Uterus (tissue), 4 donors: ENCODE measurements around the gene ADAMTS17. TPM values are rescaled to one million over a fixed set of nuclear protein-coding genes. Genes with fewer than 3 reads are reported as not detected.

Source experiments
- DNase-seq, 2 donors: peaks; one replicate each; pipeline ENCODE4 v3.0.0-alpha.2; 2019 to 2020
- H3K27ac ChIP-seq, 2 donors: fragments of 200-600 bp; sonication (generic); 1 replicate in 1 of 2; 2 replicates in 1 of 2; pipeline ENCODE4 v1.5.1; 2016 to 2018
- H3K27me3 ChIP-seq, 2 donors: fragments of 200-600 bp; sonication (generic); one replicate each; pipeline ENCODE4 v1.5.1; 2018 to 2019; ENCODE audit warnings: control low read depth in 1 of 2
- H3K36me3 ChIP-seq, 2 donors: fragments of 200-600 bp; sonication (generic); one replicate each; pipeline ENCODE4 v1.5.1; 2019; ENCODE audit warnings: control low read depth in 1 of 2
- H3K4me1 ChIP-seq, 2 donors: fragments of 200-600 bp; sonication (generic); one replicate each; pipeline ENCODE4 v1.5.1; 2018 to 2019; ENCODE audit warnings: control low read depth in 1 of 2
- H3K4me3 ChIP-seq, 2 donors: fragments of 200-600 bp; sonication (generic); 1 replicate in 1 of 2; 2 replicates in 1 of 2; pipeline ENCODE4 v1.5.1; 2018 to 2019; ENCODE audit warnings: mild to moderate bottlenecking in 1 of 2
- H3K9me3 ChIP-seq, 2 donors: fragments of 200-600 bp; sonication (generic); one replicate each; pipeline ENCODE4 v1.5.1; 2019; ENCODE audit warnings: control low read depth in 1 of 2
- CTCF ChIP-seq, 4 experiments: fragments of 200-600 bp in 2 of 4; fragments of 450-650 bp in 2 of 4; sonication (generic) in 2 of 4; IDR thresholded peaks; one replicate each; pipeline ENCODE4 v1.5.1; 2016 to 2019; ENCODE audit warnings: antibody characterized with exemption in 4 of 4, mild to moderate bottlenecking in 2 of 4, moderate library complexity in 1 of 4
- POLR2A ChIP-seq, 2 donors: fragments of 450-650 bp; IDR thresholded peaks; one replicate each; pipeline ENCODE4 v1.6.1; 2016; ENCODE audit warnings: antibody characterized with exemption in 2 of 2, mild to moderate bottlenecking in 1 of 2, moderate library complexity in 1 of 2
- intact Hi-C: fragments of 100-400 bp; cut with DNase I; formaldehyde crosslinking; loops from one replicate; pipeline ENCODE4 v1.15.1; 2023; ENCODE audit warnings: low total_unique reads
- total RNA-seq, 4 donors: library from RNA; depleted of rRNA in 3 of 4; stranded (reverse); fragments of >200 nt in 3 of 4; gene quantifications; one replicate each; pipeline versions ENCODE4 v1.1.0 to v1.2.4, GENCODE V29; 2014 to 2023
- donor health status: DM: yes; HTN: yes; CAD: no.

ADAMTS17 gene
- total RNA-seq, 4 donors from 2014 or later = 3.1 to 17.1 (median 8.1) TPM; not detected in 1

GRCh38 chr15:99954361-99955180 lies 387.2 kb downstream of the ADAMTS17 start:
- Histone ChIP-seq H3K4me3 (no peak overlapping the region), H3K9me3 (peaks cover 0 to 4% of the 10 kb centered on the region in 2 donors), H3K27me3 (no peaks in the 10 kb centered on the region), H3K27ac (no peak overlapping the region), H3K36me3 (no peaks in the 10 kb centered on the region), H3K4me1 (no peaks in the 10 kb centered on the region)
- peak in 1 of 2 donors; percentile 6 for DNase-seq
- TF ChIP-seq POLR2A (IDR thresholded peaks at IDR 0.05) (no peak), CTCF (IDR thresholded peaks at IDR 0.05) (no peak)
- intact Hi-C loops = no loop called here

- TF ChIP-seq CTCF (IDR thresholded peaks at IDR 0.05) (no peak), POLR2A (IDR thresholded peaks at IDR 0.05) (no peak)
- H3K9me3 ChIP-seq = peaks cover 0 to 4% of the 10 kb centered on the region in 2 donors
- H3K36me3 ChIP-seq = no peaks in the 10 kb centered on the region
- peak in 1 of 2 donors; percentile 1 for DNase-seq
- no peaks in the 10 kb centered on the region for H3K4me1 ChIP-seq
- H3K27me3 ChIP-seq = no peaks in the 10 kb centered on the region
- no peak overlapping the region for H3K27ac ChIP-seq
- H3K4me3 ChIP-seq = no peak overlapping the region
- intact Hi-C loops = no loop called here
Observed at GRCh38 chr15:99953886-99954285, 387.9 kb downstream of the ADAMTS17 start.

GRCh38 chr15:99951511-99951910 lies 390.3 kb downstream of the ADAMTS17 start:
- Histone ChIP-seq H3K4me1 (no peaks in the 10 kb centered on the region), H3K4me3 (no peak overlapping the region), H3K9me3 (peaks cover 0 to 17% of the 10 kb centered on the region in 2 donors), H3K27ac (no peak overlapping the region), H3K36me3 (no peaks in the 10 kb centered on the region), H3K27me3 (no peaks in the 10 kb centered on the region)
- no peak for DNase-seq
- intact Hi-C loops = no loop called here
- no peak for TF ChIP-seq POLR2A (IDR thresholded peaks at IDR 0.05)
- no peak for TF ChIP-seq CTCF (IDR thresholded peaks at IDR 0.05)

- TF ChIP-seq CTCF (IDR thresholded peaks at IDR 0.05) = no peak
- TF ChIP-seq POLR2A (IDR thresholded peaks at IDR 0.05) = no peak
- H3K27ac ChIP-seq = no peak overlapping the region
- intact Hi-C loops = no loop called here
- no peaks in the 10 kb centered on the region for H3K36me3 ChIP-seq
- H3K4me1 ChIP-seq = no peaks in the 10 kb centered on the region
- H3K27me3 ChIP-seq = no peaks in the 10 kb centered on the region
- no peak overlapping the region for H3K4me3 ChIP-seq
- no peak for DNase-seq
- peaks cover 0 to 38% of the 10 kb centered on the region in 2 donors for H3K9me3 ChIP-seq
Observed at GRCh38 chr15:99944131-99944530, 397.6 kb downstream of the ADAMTS17 start.

GRCh38 chr15:99943466-99943865 lies 398.3 kb downstream of the ADAMTS17 start:
- no peak for DNase-seq
- intact Hi-C loops = no loop called here

More at GRCh38 chr15:99943466-99943865, 398.3 kb downstream of the ADAMTS17 start:
- H3K4me3 ChIP-seq = no peak overlapping the region
- no peak overlapping the region for H3K27ac ChIP-seq
- H3K9me3 ChIP-seq = peaks cover 0 to 38% of the 10 kb centered on the region in 2 donors
- no peak for TF ChIP-seq POLR2A (IDR thresholded peaks at IDR 0.05)
- TF ChIP-seq CTCF (IDR thresholded peaks at IDR 0.05) = no peak
- H3K4me1 ChIP-seq = no peaks in the 10 kb centered on the region
- no peaks in the 10 kb centered on the region for H3K27me3 ChIP-seq
- no peaks in the 10 kb centered on the region for H3K36me3 ChIP-seq
